GM23248 (cell line): Measurements from ENCODE around the gene EPHB6. TPM values are rescaled to one million over a fixed set of nuclear protein-coding genes. Genes with fewer than 3 reads are reported as not detected.

Source experiments
- DNase-seq: peaks from one replicate; pipeline ENCODE4 v3.0.0-alpha.2; 2015
- H2AFZ ChIP-seq: fragments of 200-600 bp; sonication (generic); 2 replicates; pipeline ENCODE4 v1.6.1; 2016; ENCODE audit warnings: antibody characterized with exemption
- H3F3A ChIP-seq: fragments of 200-600 bp; sonication (generic); 2 replicates; pipeline ENCODE4 v1.6.1; 2016; ENCODE audit warnings: mild to moderate bottlenecking, antibody characterized with exemption, mixed run types; ENCODE audit not compliant: insufficient read depth
- H3K27ac ChIP-seq: fragments of 200-600 bp; sonication (generic); 2 replicates; pipeline ENCODE4 v1.5.1; 2016; ENCODE audit warnings: mild to moderate bottlenecking
- H3K27me3 ChIP-seq: fragments of 200-600 bp; sonication (generic); replicated peaks from 2 replicates; pipeline ENCODE4 v1.6.1; 2016; ENCODE audit warnings: mild to moderate bottlenecking; ENCODE audit not compliant: insufficient read depth
- H3K36me3 ChIP-seq: fragments of 200-600 bp; sonication (generic); 2 replicates; pipeline ENCODE4 v1.6.1; 2016; ENCODE audit warnings: low read depth, mild to moderate bottlenecking
- H3K4me1 ChIP-seq: fragments of 200-600 bp; sonication (generic); 2 replicates; pipeline ENCODE4 v1.6.1; 2016; ENCODE audit warnings: mild to moderate bottlenecking; ENCODE audit not compliant: insufficient read depth
- H3K4me2 ChIP-seq: fragments of 200-600 bp; sonication (generic); one replicate; pipeline ENCODE4 v1.6.1; 2016; ENCODE audit warnings: mild to moderate bottlenecking; ENCODE audit not compliant: unreplicated experiment
- H3K4me3 ChIP-seq: fragments of 200-600 bp; sonication (generic); 2 replicates; pipeline ENCODE4 v1.5.1; 2016; ENCODE audit warnings: mild to moderate bottlenecking
- H3K79me2 ChIP-seq: fragments of 200-600 bp; sonication (generic); 2 replicates; pipeline ENCODE4 v1.6.1; 2016; ENCODE audit warnings: mild to moderate bottlenecking; ENCODE audit not compliant: insufficient read depth
- H3K9ac ChIP-seq: fragments of 200-600 bp; sonication (generic); 2 replicates; pipeline ENCODE4 v1.6.1; 2016; ENCODE audit warnings: mild to moderate bottlenecking
- H3K9me2 ChIP-seq: fragments of 200-600 bp; sonication (generic); 2 replicates; pipeline ENCODE4 v1.6.1; 2016; ENCODE audit warnings: mixed run types, mild to moderate bottlenecking, moderate library complexity; ENCODE audit not compliant: insufficient read depth
- H3K9me3 ChIP-seq: fragments of 200-600 bp; sonication (generic); one replicate; pipeline ENCODE4 v1.6.1; 2017; ENCODE audit warnings: low read depth
- H4K20me1 ChIP-seq: fragments of 200-600 bp; sonication (generic); 2 replicates; pipeline ENCODE4 v1.6.0; 2016; ENCODE audit not compliant: insufficient read depth
- EZH2 ChIP-seq: fragments of 200-600 bp; sonication (generic); IDR thresholded peaks from 2 replicates; pipeline ENCODE4 v1.6.1; 2018; ENCODE audit warnings: antibody characterized with exemption, mild to moderate bottlenecking; ENCODE audit not compliant: insufficient read depth, poor library complexity, severe bottlenecking
- EZH2phosphoT487 ChIP-seq: fragments of 200-600 bp; sonication (generic); IDR thresholded peaks from 2 replicates; pipeline ENCODE4 v1.6.1; 2018; ENCODE audit warnings: antibody characterized with exemption, moderate library complexity, mild to moderate bottlenecking, low read depth; ENCODE audit not compliant: insufficient read depth
- WGBS, 2 experiments: methylation state at CpG; one replicate each; pipeline ENCODE4 v1.1.6; 2015 to 2017; ENCODE audit warnings: low lambda C conversion rate in 2 of 2, low coverage in 1 of 2; ENCODE audit errors: missing lambda C conversion rate in 2 of 2; 5-methylcytosine and 5-hydroxymethylcytosine counted together
- in situ Hi-C: fragments of 300-500 bp; cut with MboI; formaldehyde crosslinking; loops from 2 replicates; pipeline ENCODE4 v1.15.0; 2020
- polyA plus RNA-seq: library from polyadenylated mRNA; unstranded; fragments of >200 nt; fragmentation: Nextera tagmentation; extraction: Ambion mirVana; gene quantifications from 2 replicates; pipeline ENCODE4 v1.2.1, GENCODE V29; 2016
- total RNA-seq: library from RNA; depleted of rRNA; stranded (reverse); fragments of >200 nt; shearing (Covaris generic); gene quantifications from 2 replicates; pipeline ENCODE4 v1.2.3, GENCODE V29; 2014

The EPHB6 gene
- total and polyA plus RNA-seq, 2 experiments from 2014 or later: 0.11 to 1.2 TPM

- Histone ChIP-seq H3K79me2 (no peaks in the 10 kb centered on the region), H4K20me1 (no peaks in the 10 kb centered on the region), H3K9me2 (no peaks in the 10 kb centered on the region), H3K9ac (no peak overlapping the region), H3K4me1 (no peaks in the 10 kb centered on the region), H2AFZ (no peak overlapping the region), H3K4me2 (no peak overlapping the region), H3K27ac (no peak overlapping the region), H3K9me3 (no peaks in the 10 kb centered on the region), H3K27me3 (peaks cover under 1% of the 10 kb centered on the region; the same call in 1 of the 2 replicates), H3F3A (no peaks in the 10 kb centered on the region), H3K36me3 (no peaks in the 10 kb centered on the region), H3K4me3 (no peak overlapping the region)
- in situ Hi-C loops: no loop called here
- no peak for TF ChIP-seq EZH2
- no peak for TF ChIP-seq EZH2phosphoT487
- WGBS, 2 experiments: 46 to 50% methylated on average over 3 to 4 of the region's 4 CpGs
- no peak for DNase-seq
Observed at GRCh38 chr7:142867097-142867378, 12.2 kb downstream of the EPHB6 start.

- in situ Hi-C loops: no loop called here
- TF ChIP-seq EZH2phosphoT487 (no peak), EZH2 (no peak)
- Histone ChIP-seq H3K9me2 (no peaks in the 10 kb centered on the region), H3K36me3 (no peaks in the 10 kb centered on the region), H4K20me1 (no peaks in the 10 kb centered on the region), H3F3A (no peaks in the 10 kb centered on the region), H3K27me3 (no peaks in the 10 kb centered on the region; the same call in 1 of the 2 replicates), H3K27ac (no peak overlapping the region), H3K9ac (no peak overlapping the region), H2AFZ (no peak overlapping the region), H3K4me3 (no peak overlapping the region), H3K9me3 (no peaks in the 10 kb centered on the region), H3K4me1 (no peaks in the 10 kb centered on the region), H3K79me2 (no peaks in the 10 kb centered on the region), H3K4me2 (no peak overlapping the region)
- WGBS, 2 experiments: 58 to 63% methylated on average over 11 to 18 of the region's 18 CpGs
- DNase-seq: no peak
Observed at GRCh38 chr7:142867398-142868187, 12.7 kb downstream of the EPHB6 start.

DNA sequence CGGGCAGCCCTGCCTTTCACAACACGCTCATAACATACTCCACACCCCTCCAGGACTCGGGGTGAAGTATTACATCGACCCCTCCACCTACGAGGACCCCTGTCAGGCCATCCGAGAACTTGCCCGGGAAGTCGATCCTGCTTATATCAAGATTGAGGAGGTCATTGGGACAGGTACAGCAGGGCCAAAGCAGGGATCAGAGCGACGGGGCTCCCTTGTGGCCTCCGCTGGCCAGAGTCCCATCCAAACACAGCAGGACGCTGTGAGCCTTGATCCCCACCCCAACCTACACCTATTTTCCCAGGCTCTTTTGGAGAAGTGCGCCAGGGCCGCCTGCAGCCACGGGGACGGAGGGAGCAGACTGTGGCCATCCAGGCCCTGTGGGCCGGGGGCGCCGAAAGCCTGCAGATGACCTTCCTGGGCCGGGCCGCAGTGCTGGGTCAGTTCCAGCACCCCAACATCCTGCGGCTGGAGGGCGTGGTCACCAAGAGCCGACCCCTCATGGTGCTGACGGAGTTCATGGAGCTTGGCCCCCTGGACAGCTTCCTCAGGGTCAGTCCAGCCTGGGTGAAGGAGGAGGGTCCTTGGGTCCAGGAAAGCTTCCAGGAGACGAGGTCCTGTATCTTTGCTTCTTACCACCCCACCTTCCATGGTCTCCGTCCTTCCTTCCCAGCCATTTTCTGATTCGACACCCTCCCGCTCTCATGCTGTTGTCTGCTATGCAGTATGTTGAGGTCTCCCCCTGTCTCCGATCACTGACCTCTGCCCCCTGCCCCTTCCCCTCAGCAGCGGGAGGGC is 13.5 kb downstream of the EPHB6 start:
- Histone ChIP-seq H3K36me3 (no peaks in the 10 kb centered on the region), H3K9me2 (no peaks in the 10 kb centered on the region), H4K20me1 (no peaks in the 10 kb centered on the region), H2AFZ (no peak overlapping the region), H3K27ac (no peak overlapping the region), H3K79me2 (no peaks in the 10 kb centered on the region), H3F3A (no peaks in the 10 kb centered on the region), H3K9me3 (no peaks in the 10 kb centered on the region), H3K4me2 (no peak overlapping the region), H3K27me3 (no peaks in the 10 kb centered on the region), H3K4me3 (no peak overlapping the region), H3K9ac (no peak overlapping the region), H3K4me1 (no peaks in the 10 kb centered on the region)
- in situ Hi-C loops: no loop called here
- no peak for DNase-seq
- TF ChIP-seq EZH2: no peak
- TF ChIP-seq EZH2phosphoT487: no peak
- 75 to 80% methylated on average over 21 to 26 of the region's 31 CpGs for WGBS, 2 experiments

GRCh38 chr7:142868986-142869415 is 14.1 kb downstream of the EPHB6 start:
- Histone ChIP-seq H3K9me2 (no peaks in the 10 kb centered on the region), H3K36me3 (no peaks in the 10 kb centered on the region), H3K9me3 (no peaks in the 10 kb centered on the region), H2AFZ (no peak overlapping the region), H3K27me3 (no peaks in the 10 kb centered on the region), H3K4me2 (no peak overlapping the region), H4K20me1 (no peaks in the 10 kb centered on the region), H3K4me3 (no peak overlapping the region), H3K79me2 (no peaks in the 10 kb centered on the region), H3F3A (no peaks in the 10 kb centered on the region), H3K4me1 (no peaks in the 10 kb centered on the region), H3K27ac (no peak overlapping the region), H3K9ac (no peak overlapping the region)
- 78 to 79% methylated on average over 11 of the region's 11 CpGs for WGBS, 2 experiments
- in situ Hi-C loops: no loop called here
- no peak for DNase-seq
- TF ChIP-seq EZH2phosphoT487 (no peak), EZH2 (no peak)
